A673 (cell line): ENCODE data around the gene CDC42EP1.

Experiments used
- CTCF ChIP-seq: fragments of 300-800, 200-600 bp; sonication (generic); conservative IDR thresholded peaks from 2 replicates; pipeline ENCODE4 v1.5.1; 2017; ENCODE audit warnings: low read depth, mild to moderate bottlenecking, antibody characterized with exemption, low read length, moderate library complexity, mixed read lengths
- EZH2 ChIP-seq: fragments of 200-600 bp; sonication (generic); IDR thresholded peaks from 2 replicates; pipeline ENCODE4 v1.6.1; 2017; ENCODE audit warnings: borderline replicate concordance, low read depth, mild to moderate bottlenecking, mixed read lengths, antibody characterized with exemption, low read length; ENCODE audit not compliant: poor library complexity, severe bottlenecking

GRCh38 chr22:37569009-37569920 lies 9.0 kb downstream of the CDC42EP1 start:
- TF ChIP-seq CTCF (no peak), EZH2 (no peak)
